ENCODE data around the gene GLRX. TPM values are rescaled to one million over a fixed set of nuclear protein-coding genes. Genes with fewer than 3 reads are reported as not detected.
A peak's percentile ranks its signal among the peaks of the same experiment; 100 is the strongest.

GLRX gene
- total and polyA plus RNA-seq, 2 of the 13 experiments (the other 11 are each of a cell fraction or from before 2014, with no cell fraction given) = 63.8 to 499 TPM

GRCh38 chr5:95823218-95823737, 752 bp upstream of the GLRX start:
- BruUV-seq (replicated peaks) = no TSS peak
- peak; percentile 51 for ATAC-seq
- TF ChIP-seq AKNA (CRISPR knock-in tag; IDR thresholded peaks at IDR 0.05; ENCODE audit: borderline replicate concordance) = no peak
- 0 out of 2 replicates have a peak, but pooled peaks have one; percentile 18 for TF ChIP-seq ZNF264 (CRISPR knock-in tag; IDR thresholded peaks at IDR 0.05)
- TF ChIP-seq ZNF124 (CRISPR knock-in tag; IDR thresholded peaks at IDR 0.05) = 0 out of 2 replicates have a peak, but pooled peaks have one; percentile 14
- TF ChIP-seq AGO2 (optimal IDR thresholded peaks at IDR 0.05; ENCODE audit: low read depth, low read length) = no peak
- TF ChIP-seq MTA1 (CRISPR knock-in tag; IDR thresholded peaks at IDR 0.05; ENCODE audit: borderline replicate concordance) = no peak
- no peak for TF ChIP-seq PATZ1 (CRISPR knock-in tag; IDR thresholded peaks at IDR 0.05)
- no peak for TF ChIP-seq FLYWCH1 (CRISPR knock-in tag; IDR thresholded peaks at IDR 0.05)
- no peak for TF ChIP-seq SRF (IDR thresholded peaks at IDR 0.05; ENCODE audit: low read depth, low read length)
- TF ChIP-seq HNF1A (IDR thresholded peaks at IDR 0.05; ENCODE audit: low read depth) = no peak
- 0 out of 2 replicates have a peak, but pooled peaks have one; percentile 9 for TF ChIP-seq HNF1A (CRISPR knock-in tag; IDR thresholded peaks at IDR 0.05; ENCODE audit: borderline replicate concordance)
- no peak for TF ChIP-seq KLF15 (CRISPR knock-in tag; IDR thresholded peaks at IDR 0.05; ENCODE audit: borderline replicate concordance)
- TF ChIP-seq RXRA (CRISPR knock-in tag; IDR thresholded peaks at IDR 0.05) = no peak
- peak; percentile 24; the same call in 1 of the 2 replicates for TF ChIP-seq ZNF556 (CRISPR knock-in tag; IDR thresholded peaks at IDR 0.05; ENCODE audit: borderline replicate concordance)

More at GRCh38 chr5:95823218-95823737, 752 bp upstream of the GLRX start:
- CTCF ChIA-PET (ENCODE audit: low intra/inter-chr PET ratio, low total read pairs) = no interaction called here
- in situ Hi-C loops (cut with HindIII; ENCODE audit: extremely low pct_ligation_motif_present, low pct_unique_long_range_greater_than_20kb) = no loop called here
- H3K9ac ChIP-seq (ENCODE audit: insufficient read depth, low read depth, low read length) = peak overlapping the region; percentile 79
- peaks cover 43% of the 10 kb centered on the region for H3K79me2 ChIP-seq (ENCODE audit: insufficient read depth, low read length)
- H3K9me3 ChIP-seq (ENCODE audit: low read length) = no peaks in the 10 kb centered on the region
- H3K4me3 ChIP-seq (replicated peaks in 1 of 3; ENCODE audit: insufficient read depth in 1 of 3, low read depth in 2 of 3, low read length in 3 of 3) = peak overlapping the region; percentile 66 to 86 (median 81)
- peak overlapping the region; percentile 89 for H3K27ac ChIP-seq (ENCODE audit: extremely low read length, insufficient read depth, low read length)
- FAIRE-seq (no peak), DNase-seq (ENCODE audit: low spot score) (no peak)
- peaks cover 0 to 1% of the 10 kb centered on the region in 2 experiments; a peak in 1 of 5 replicates for H3K36me3 ChIP-seq (replicated peaks in 1 of 2; ENCODE audit: control insufficient read depth in 1 of 2, insufficient read depth in 2 of 2, low read length in 2 of 2)
- H3K4me1 ChIP-seq (ENCODE audit: insufficient read depth, low read length) = peaks cover 87% of the 10 kb centered on the region
- POLR2A ChIA-PET = interaction anchor here (0.8 to 6.1 kb wide), 25 partner anchors 7 to 423 kb away, joined by 3 to 130 read pairs (median 8); partner anchors contain the start of genes ELL2, RFESD and RHOBTB3
- no peaks in the 10 kb centered on the region; a peak in 1 of 5 replicates for H3K27me3 ChIP-seq (ENCODE audit: control insufficient read depth in 1 of 2, insufficient read depth in 2 of 2, low read length in 2 of 2)
- intact Hi-C loops (cut with micrococcal nuclease; ENCODE audit: unreplicated experiment) = loop anchor here (2.0 kb wide), 1 partner anchor 20 kb away; no protein-coding TSS in a partner anchor
- peaks cover 18% of the 10 kb centered on the region for H4K20me1 ChIP-seq (ENCODE audit: insufficient read depth, low read length)
- peak overlapping the region; percentile 94 for H3K4me2 ChIP-seq (ENCODE audit: low read depth, low read length)
- peak overlapping the region; percentile 49 for H2AFZ ChIP-seq (ENCODE audit: low read length)
- WGBS (ENCODE audit: low lambda C conversion rate) = 2% methylated on average over 6 of the region's 7 CpGs

Measured in HepG2 (cell line).